ENCODE data around the gene RHOF. TPM values are rescaled to one million over a fixed set of nuclear protein-coding genes. Genes with fewer than 3 reads are reported as not detected.

Gene RHOF
- total and polyA plus RNA-seq, 2 of the 8 experiments (the other 6 are each of a cell fraction or from before 2014, with no cell fraction given), result 23.8 to 31.9 TPM

DNA sequence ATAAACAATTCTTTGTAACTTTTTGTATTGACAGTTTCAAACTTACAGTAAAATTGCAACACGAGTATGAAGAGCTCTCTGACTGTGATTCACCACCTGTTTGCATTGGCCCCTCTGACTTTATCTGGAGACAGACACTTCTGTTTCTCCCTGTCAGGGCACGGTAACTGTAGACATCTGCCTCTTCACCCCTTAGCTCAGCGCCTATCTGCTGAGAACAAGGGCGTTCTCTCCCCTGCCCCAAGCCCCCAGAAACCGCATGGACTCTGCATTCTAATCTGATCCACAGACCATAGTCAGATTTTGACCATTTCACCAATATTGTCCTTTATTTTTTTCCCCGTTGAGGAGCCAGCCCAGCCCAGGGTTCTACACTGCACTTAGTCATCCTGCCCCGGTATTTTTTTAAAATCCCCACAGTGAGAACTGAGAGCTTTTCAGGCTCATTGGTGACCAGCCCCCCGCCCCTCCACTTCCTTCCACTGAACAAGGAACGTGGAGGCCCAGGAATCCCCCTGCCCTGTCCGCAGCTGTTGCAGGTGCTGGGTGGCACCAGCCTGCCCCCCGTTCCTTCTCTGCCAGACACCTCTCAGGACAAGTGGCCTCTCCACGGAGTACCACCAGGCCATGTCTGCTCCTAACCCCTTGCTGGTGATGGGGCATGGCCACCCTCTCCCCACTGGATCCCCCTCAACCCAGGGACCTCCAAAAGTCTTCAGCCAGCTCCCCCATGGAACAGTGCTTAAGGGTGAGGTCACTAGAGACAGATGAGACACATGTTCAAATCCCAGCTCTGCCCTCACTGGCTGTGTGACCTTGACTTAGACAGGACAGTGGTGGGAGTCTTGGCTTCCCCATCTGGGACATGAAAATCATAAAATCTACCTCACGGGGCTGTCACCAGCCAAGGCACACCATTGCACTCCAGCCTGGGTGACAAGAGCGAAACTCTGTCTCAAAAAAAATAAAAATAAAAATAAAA lies 11.2 kb downstream of the RHOF start:
- no peak overlapping the region for H3K4me2 ChIP-seq (ENCODE audit: insufficient read depth in 1 of 2, low read depth in 2 of 2, low read length in 2 of 2)

More for the DNA sequence above, 11.2 kb downstream of the RHOF start:
- no peak overlapping the region for H3K27ac ChIP-seq (ENCODE audit: low read depth, low read length)
- H3K23ac ChIP-seq (ENCODE audit: insufficient read length), result no peak overlapping the region
- no peak overlapping the region for H2AFZ ChIP-seq (ENCODE audit: low read length)
- no peak overlapping the region for H4K8ac ChIP-seq (ENCODE audit: extremely low read depth, insufficient read depth, low read length)
- no peak overlapping the region for H2BK120ac ChIP-seq (replicated peaks; ENCODE audit: low read depth, low read length)
- no peak overlapping the region for H2BK20ac ChIP-seq (ENCODE audit: low read length)
- no peaks in the 10 kb centered on the region; the same call in none of the 2 replicates for H3K79me1 ChIP-seq (ENCODE audit: low read depth, low read length)
- H3K36me3 ChIP-seq (ENCODE audit: control insufficient read depth in 2 of 4, insufficient read depth in 4 of 4, low read length in 3 of 4), result peaks cover 0 to 6% (median 5%) of the 10 kb centered on the region in 4 experiments; a peak in 4 of 8 replicates
- no peak overlapping the region for H4K5ac ChIP-seq (ENCODE audit: insufficient read length, low read depth, low read length)
- ChIA-PET CTCF (ENCODE audit: partially characterized antibody) (interaction anchor here (0.9 to 18.5 kb wide), 13 partner anchors 3 to 339 kb away, joined by 3 to 335 read pairs (median 4); partner anchors contain the start of genes RHOF and TMEM120B), POLR2A (ENCODE audit: partially characterized antibody) (interaction anchor here (0.7 to 34.9 kb wide), 5 partner anchors 10 to 161 kb away, joined by 3 to 958 read pairs (median 4); partner anchors contain the start of genes RHOF and SETD1B)
- H3K4ac ChIP-seq (replicated peaks; ENCODE audit: insufficient read length, low read depth, low read length), result no peak overlapping the region
- H3K79me2 ChIP-seq (ENCODE audit: control insufficient read depth in 1 of 2, insufficient read depth in 2 of 2, low read length in 2 of 2), result no peaks in the 10 kb centered on the region
- WGBS, 2 experiments (ENCODE audit: extremely low coverage in 1 of 2, insufficient coverage in 1 of 2, insufficient read length in 1 of 2, insufficient replicate concordance in 2 of 2, low coverage in 1 of 2, low lambda C conversion rate in 2 of 2, missing lambda C conversion rate in 1 of 2), result 85% methylated on average over 14 of the region's 14 CpGs; no CpG with 5 or more reads in 1 of the 2 experiments
- no peak overlapping the region for H3K18ac ChIP-seq (ENCODE audit: extremely low read depth, low read length)
- H3K4me3 ChIP-seq (ENCODE audit: extremely low read depth in 1 of 4, insufficient read depth in 2 of 4, low read depth in 3 of 4, low read length in 4 of 4), result no peak overlapping the region
- H3K14ac ChIP-seq (ENCODE audit: insufficient read length), result no peak overlapping the region
- TF ChIP-seq POLR2A (IDR thresholded peaks at IDR 0.05; ENCODE audit: control extremely low read depth in 1 of 2, low read depth in 2 of 2, low read length in 2 of 2) (peak in 1 of 2 experiments; percentile 24; a peak in 2 of 3 replicates), BRCA1 (IDR thresholded peaks at IDR 0.05; ENCODE audit: low read depth, low read length) (no peak), RFX5 (IDR thresholded peaks at IDR 0.05; ENCODE audit: borderline replicate concordance, low read depth, low read length) (no peak), POLR2AphosphoS5 (IDR thresholded peaks at IDR 0.05; ENCODE audit: low read depth, low read length) (0 out of 2 replicates have a peak, but pooled peaks have one; percentile 15)
- H4K91ac ChIP-seq (replicated peaks; ENCODE audit: insufficient read length, low read length), result no peak overlapping the region
- FAIRE-seq (no peak), DNase-seq (ENCODE audit: low read depth in 1 of 2, low spot score in 2 of 2) (no peak)
- no peak overlapping the region for H2BK12ac ChIP-seq (ENCODE audit: low read depth, low read length)
- no peak overlapping the region for H3K56ac ChIP-seq (replicated peaks; ENCODE audit: insufficient read length, low read depth, low read length)
- H2BK15ac ChIP-seq (ENCODE audit: low read length), result no peak overlapping the region
- H3K4me1 ChIP-seq (replicated peaks in 1 of 4; ENCODE audit: control insufficient read depth in 3 of 4, insufficient read depth in 4 of 4, low read length in 3 of 4), result 0 out of 7 replicates have a peak, but pooled peaks cover 0 to 3% (median 0%) of the 10 kb centered on the region in 4 experiments
- H3K9ac ChIP-seq (replicated peaks in 1 of 4; ENCODE audit: extremely low read depth in 1 of 4, low read depth in 3 of 4, low read length in 3 of 4), result peak overlapping the region in 1 of 4 experiments; percentile 32; a peak in 1 of 7 replicates
- peaks cover 7 to 16% of the 10 kb centered on the region in 2 experiments for H4K20me1 ChIP-seq (replicated peaks in 1 of 2; ENCODE audit: control insufficient read depth in 1 of 2, insufficient read depth in 2 of 2, low read length in 2 of 2)
- no peaks in the 10 kb centered on the region for H3K9me3 ChIP-seq (ENCODE audit: insufficient read depth in 2 of 2, low read depth in 1 of 2, low read length in 1 of 2)
- no peaks in the 10 kb centered on the region for H3K23me2 ChIP-seq (ENCODE audit: low read depth, low read length)
- no peak overlapping the region for H2AK5ac ChIP-seq (ENCODE audit: low read depth, low read length)
- no peak overlapping the region for H2BK5ac ChIP-seq (ENCODE audit: low read depth, low read length)
- no peaks in the 10 kb centered on the region for H3K27me3 ChIP-seq (replicated peaks in 1 of 4; ENCODE audit: control insufficient read depth in 3 of 4, extremely low read depth in 1 of 4, insufficient read depth in 3 of 4, low read length in 3 of 4)
